Measurements from ENCODE around the gene SLC5A4.
"Not testable (repeated sequence)": the region's sequence is repeated elsewhere in the genome, so short reads cannot be mapped to it uniquely, and the experiment has no call there.

SLC5A4 gene

GRCh38 chr22:32255217-32255616 is at the start of gene SLC5A4:
TSS of gene SLC5A4 (minus strand) at chr22:32255347. CDS start at chr22:32255329, 18 bp downstream.
- no peak for DNase-seq (ENCODE audit: low spot score)

- DNase-seq (ENCODE audit: low spot score) = not testable (repeated sequence)
Measured at GRCh38 chr22:32293921-32294320, 38.8 kb upstream of the SLC5A4 start.

GRCh38 chr22:32286290-32286840 is 31.2 kb upstream of the SLC5A4 start:
- no peak for DNase-seq (ENCODE audit: low spot score)

GRCh38 chr22:32281072-32281471 is 25.9 kb upstream of the SLC5A4 start:
- peak; percentile 57 for DNase-seq (ENCODE audit: low spot score)

- not testable (repeated sequence) for DNase-seq (ENCODE audit: low spot score)
Measured at GRCh38 chr22:32275353-32275752, 20.2 kb upstream of the SLC5A4 start.

GRCh38 chr22:32271389-32271788 is 16.2 kb upstream of the SLC5A4 start:
- DNase-seq (ENCODE audit: low spot score) = no peak

- no peak for DNase-seq (ENCODE audit: low spot score)
Measured at GRCh38 chr22:32270641-32271369, 15.7 kb upstream of the SLC5A4 start.

- DNase-seq (ENCODE audit: low spot score) = no peak
Measured at GRCh38 chr22:32269316-32269715, 14.2 kb upstream of the SLC5A4 start.

- DNase-seq (ENCODE audit: low spot score) = no peak
Measured at GRCh38 chr22:32267011-32267410, 11.9 kb upstream of the SLC5A4 start.

- peak; percentile 57 for DNase-seq (ENCODE audit: low spot score)
Measured at GRCh38 chr22:32265882-32266767, 11.0 kb upstream of the SLC5A4 start.

- not testable (repeated sequence) for DNase-seq (ENCODE audit: low spot score)
Measured at GRCh38 chr22:32263678-32264077, 8.5 kb upstream of the SLC5A4 start.

- DNase-seq (ENCODE audit: low spot score) = no peak
Measured at GRCh38 chr22:32261306-32261705, 6.2 kb upstream of the SLC5A4 start.

- DNase-seq (ENCODE audit: low spot score) = no peak
Measured at GRCh38 chr22:32258791-32259190, 3.6 kb upstream of the SLC5A4 start.

- DNase-seq (ENCODE audit: low spot score) = peak; percentile 54
Measured at GRCh38 chr22:32255726-32256125, 579 bp upstream of the SLC5A4 start.

GRCh38 chr22:32249231-32249630 is 5.9 kb downstream of the SLC5A4 start:
- DNase-seq (ENCODE audit: low spot score) = no peak

- DNase-seq (ENCODE audit: low spot score) = no peak
Measured at GRCh38 chr22:32248276-32248675, 6.9 kb downstream of the SLC5A4 start.

GRCh38 chr22:32246166-32246565 is 9.0 kb downstream of the SLC5A4 start:
- no peak for DNase-seq (ENCODE audit: low spot score)

- DNase-seq (ENCODE audit: low spot score) = peak; percentile 3
Measured at GRCh38 chr22:32245042-32245441, 10.1 kb downstream of the SLC5A4 start.

- DNase-seq (ENCODE audit: low spot score) = no peak
Measured at GRCh38 chr22:32244547-32244946, 10.6 kb downstream of the SLC5A4 start.

- no peak for DNase-seq (ENCODE audit: low spot score)
Measured at GRCh38 chr22:32240461-32240860, 14.7 kb downstream of the SLC5A4 start.

- no peak for DNase-seq (ENCODE audit: low spot score)
Measured at GRCh38 chr22:32237906-32238305, 17.2 kb downstream of the SLC5A4 start.

GRCh38 chr22:32236970-32237369 is 18.2 kb downstream of the SLC5A4 start:
- no peak for DNase-seq (ENCODE audit: low spot score)

GRCh38 chr22:32233091-32233490 is 22.1 kb downstream of the SLC5A4 start:
- DNase-seq (ENCODE audit: low spot score) = no peak
